ENCODE data around the gene SLC26A5.

SLC26A5 gene

DNA sequence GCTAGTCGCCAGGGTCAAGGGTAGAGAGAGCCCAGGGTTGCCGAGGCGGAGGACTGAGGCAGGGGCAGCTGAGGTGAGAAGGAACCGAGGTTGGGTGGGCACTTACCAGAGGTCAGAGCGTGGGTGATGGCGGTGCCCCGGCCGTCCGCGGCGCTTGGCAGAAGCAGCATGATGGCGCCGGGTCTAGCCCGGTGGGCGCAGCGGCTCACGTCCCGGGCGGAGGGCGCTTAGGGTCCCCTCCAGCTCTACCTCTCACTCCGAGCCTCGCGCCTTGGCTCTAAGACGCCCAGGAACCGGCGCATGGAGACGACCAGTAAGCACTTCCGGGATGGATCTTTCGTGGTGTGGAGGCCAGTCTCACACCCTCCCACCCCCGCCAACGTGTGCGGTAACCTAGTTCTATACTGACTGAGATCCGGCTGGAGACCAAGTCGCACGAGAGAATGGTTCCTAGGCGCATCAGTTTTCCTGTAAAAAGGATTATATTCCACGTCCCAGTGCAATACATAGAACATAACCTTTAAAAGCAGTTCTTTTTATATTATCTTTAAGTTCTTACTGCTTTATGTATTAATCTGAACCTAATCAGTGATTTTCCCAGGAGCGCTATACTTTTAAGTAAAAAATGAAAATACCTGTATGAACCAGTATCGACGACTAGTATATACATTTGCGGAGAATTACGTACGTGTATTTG lies 101.4 kb downstream of the SLC26A5 start, which contains the start of gene DNAJC2:
Gene DNAJC2, minus strand, starts transcription at position 315 of the 697 bp plus-strand sequence. Its CDS starts 145 bp downstream, at position 170.
- DNase-seq, result peak; percentile 98

DNA sequence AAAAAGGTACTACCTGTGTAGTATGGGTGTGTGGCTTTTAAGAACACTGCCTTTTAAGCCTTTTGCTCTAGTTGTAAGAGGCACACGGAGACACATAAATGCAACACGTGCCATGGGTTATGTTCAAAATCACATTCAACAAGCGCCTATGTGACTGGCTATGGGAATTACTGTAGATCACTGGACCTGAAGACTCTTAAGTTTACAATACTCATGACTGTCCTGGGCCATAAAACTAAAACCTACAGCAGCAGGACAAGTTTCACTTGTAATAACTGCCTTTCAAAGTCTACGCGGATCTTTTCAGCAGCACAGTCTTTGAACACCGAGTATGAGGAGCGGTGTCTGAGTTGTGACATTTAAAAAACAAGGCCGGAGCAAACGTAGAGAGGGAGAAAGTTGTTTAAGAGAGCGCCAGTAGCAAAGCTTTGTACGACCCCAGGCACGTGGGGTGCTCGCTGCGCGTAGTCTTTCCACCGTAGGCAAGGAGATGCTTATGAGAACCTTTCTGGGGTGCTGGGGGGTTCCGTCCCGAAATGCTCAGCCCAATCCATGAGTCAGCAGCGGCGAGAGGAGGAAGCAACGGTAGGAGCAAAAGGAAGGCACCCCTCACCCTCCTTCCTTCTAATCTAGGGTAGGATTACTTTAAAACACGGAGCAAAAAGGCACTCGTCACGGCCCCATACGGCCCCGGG lies 102.1 kb downstream of the SLC26A5 start:
- DNase-seq, result peak; percentile 41

DNA sequence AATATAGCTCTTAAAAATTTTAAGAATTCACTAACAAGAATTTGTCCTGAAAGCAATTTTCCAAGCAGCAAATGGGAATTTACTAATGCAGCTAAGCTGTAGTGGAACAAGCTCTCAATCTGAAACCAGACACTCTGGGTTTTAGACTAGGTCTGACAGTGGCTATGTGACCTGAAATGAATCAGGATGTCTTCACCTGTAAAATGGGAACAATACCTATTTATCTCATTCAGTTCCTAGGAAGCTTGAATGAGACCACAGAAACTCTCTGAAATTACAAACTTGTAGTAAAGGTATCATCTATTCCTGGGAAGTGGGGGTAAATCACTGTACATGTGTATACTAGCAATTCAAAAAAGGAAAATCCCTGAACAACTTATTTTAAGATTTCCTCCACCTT lies 102.7 kb downstream of the SLC26A5 start:
- DNase-seq, result no peak

DNA sequence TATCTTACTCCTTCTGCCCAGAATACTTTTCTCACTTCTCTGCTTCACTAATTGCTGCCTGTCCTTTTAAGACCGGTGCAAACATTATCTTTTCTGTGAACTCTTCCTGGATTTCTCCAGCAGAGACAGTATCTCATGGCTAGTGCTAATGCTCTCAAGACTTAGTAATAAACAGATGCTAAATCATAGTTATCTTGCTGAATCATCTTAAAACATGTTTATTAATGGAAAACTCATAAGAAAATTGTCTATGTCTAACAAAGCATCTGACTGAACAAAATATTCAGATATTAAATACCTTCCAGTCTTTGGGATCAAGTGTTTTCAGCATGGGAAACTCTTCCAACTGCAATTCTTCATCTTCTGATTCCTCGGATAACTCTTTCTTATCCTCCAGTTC lies 104.5 kb downstream of the SLC26A5 start:
- no peak for DNase-seq

DNA sequence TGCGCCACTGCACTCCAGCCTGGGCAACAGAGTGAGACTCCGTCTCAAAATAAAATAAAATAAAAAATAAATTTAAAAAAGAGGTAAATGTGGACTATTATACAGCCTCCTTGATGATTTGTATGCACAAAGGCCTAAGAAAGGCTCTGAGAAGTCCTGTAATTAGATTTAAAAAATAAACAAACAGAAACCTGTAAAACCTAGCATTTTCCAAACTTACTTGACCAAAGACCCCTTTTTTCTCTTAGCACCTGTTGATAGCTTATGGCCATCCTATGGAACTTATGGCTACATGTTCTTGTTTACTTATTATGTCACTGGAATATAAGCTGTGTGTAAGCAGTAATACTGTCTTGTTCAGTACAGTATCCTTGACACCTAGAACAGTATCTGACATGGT lies 107.1 kb downstream of the SLC26A5 start:
- no peak for DNase-seq

DNA sequence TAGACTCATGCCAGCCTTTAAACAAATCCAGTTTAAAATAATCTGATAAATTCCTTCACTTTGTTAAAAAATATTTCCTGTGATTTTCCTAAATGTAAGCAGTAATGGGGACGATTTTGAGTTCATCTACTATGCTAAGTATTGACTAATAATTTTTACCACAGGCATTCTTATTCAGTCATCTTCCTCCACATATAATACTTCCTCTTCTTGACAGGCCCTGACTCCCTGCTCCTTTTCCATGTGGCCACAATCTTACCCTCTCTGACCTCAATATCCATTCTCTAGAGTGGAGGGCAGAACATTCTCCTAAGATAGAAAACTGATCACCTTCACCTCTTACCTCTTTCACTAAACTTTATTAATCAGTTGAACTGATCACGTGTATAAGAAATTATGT lies 109.2 kb downstream of the SLC26A5 start:
- no peak for DNase-seq

DNA sequence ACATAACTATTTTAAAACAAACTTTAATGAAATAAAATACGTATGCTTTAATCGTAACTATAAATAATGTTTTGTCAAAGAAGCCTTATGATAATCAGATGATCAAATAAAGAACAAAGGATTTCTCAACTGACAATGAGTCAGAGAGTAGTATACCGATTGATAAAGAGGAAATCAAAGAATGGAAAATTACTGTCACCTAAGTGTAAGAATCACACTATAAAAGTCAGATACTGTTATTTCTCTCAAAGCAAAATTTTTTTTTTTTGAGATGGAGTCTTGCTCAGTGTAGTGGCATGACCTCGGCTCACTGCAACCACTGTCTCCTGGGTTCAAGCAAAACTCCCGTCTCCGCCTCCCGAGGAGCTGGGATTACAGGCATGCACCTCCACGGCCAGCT lies 120.3 kb downstream of the SLC26A5 start:
- DNase-seq, result no peak

Measured in RPMI8226 (cell line).